ENCODE measurements around the gene CERS3. TPM values are rescaled to one million over a fixed set of nuclear protein-coding genes. Genes with fewer than 3 reads are reported as not detected.

CERS3 gene
- total RNA-seq, 1 experiment from 2014 or later: 0.11 TPM

DNA sequence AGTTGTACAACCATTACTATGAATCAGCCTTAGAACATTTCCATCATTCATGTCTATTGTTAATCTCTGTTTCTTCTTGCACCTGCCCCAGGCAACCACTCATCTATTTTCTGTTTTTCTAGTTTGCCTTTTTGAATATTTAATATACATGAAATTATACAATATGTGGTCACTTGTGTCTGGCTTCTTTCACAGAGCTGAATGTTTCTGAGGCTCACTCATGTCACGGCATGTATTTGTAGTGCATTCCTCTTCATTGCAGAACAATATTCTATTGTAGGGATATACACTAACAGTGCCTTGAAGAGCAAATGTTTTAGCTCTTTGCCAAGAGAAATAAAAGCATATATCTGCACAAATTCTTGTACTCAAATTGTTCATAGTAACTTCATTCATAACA is 32.9 kb downstream of the CERS3 start:
- DNase-seq: no peak
- CTCF ChIA-PET: no interaction called here

DNA sequence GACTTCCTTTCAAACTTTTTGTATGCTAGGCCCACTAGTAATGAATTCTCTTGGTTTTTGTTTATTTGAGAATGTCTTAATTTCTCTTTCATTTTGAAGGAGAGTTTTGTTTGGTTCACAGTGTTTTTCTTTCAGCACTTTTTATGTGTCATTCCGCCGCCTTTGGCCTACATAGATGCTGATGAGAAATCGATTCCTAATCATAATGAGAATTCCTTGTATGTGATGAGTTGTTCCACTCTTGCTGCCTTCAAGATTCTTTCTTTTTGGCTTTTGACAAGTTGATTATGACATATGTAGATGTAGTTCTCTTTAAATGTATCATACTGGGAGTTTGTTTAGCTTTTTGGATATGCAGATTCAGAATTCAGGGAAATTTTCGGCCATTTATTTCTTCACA is 35.5 kb downstream of the CERS3 start:
- POLR2A ChIA-PET (ENCODE audit: unreplicated experiment): no interaction called here
- H3K4me2 ChIP-seq (ENCODE audit: low read length): no peak overlapping the region
- no peak for TF ChIP-seq EZH2phosphoT487 (IDR thresholded peaks at IDR 0.05; ENCODE audit: borderline replicate concordance, low read length)
- TF ChIP-seq EZH2 (IDR thresholded peaks at IDR 0.05; ENCODE audit: low read length, unreplicated experiment): no peak
- TF ChIP-seq, protein P1, sequence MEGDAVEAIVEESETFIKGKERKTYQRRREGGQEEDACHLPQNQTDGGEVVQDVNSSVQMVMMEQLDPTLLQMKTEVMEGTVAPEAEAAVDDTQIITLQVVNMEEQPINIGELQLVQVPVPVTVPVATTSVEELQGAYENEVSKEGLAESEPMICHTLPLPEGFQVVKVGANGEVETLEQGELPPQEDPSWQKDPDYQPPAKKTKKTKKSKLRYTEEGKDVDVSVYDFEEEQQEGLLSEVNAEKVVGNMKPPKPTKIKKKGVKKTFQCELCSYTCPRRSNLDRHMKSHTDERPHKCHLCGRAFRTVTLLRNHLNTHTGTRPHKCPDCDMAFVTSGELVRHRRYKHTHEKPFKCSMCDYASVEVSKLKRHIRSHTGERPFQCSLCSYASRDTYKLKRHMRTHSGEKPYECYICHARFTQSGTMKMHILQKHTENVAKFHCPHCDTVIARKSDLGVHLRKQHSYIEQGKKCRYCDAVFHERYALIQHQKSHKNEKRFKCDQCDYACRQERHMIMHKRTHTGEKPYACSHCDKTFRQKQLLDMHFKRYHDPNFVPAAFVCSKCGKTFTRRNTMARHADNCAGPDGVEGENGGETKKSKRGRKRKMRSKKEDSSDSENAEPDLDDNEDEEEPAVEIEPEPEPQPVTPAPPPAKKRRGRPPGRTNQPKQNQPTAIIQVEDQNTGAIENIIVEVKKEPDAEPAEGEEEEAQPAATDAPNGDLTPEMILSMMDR (conservative IDR thresholded peaks at IDR 0.05; ENCODE audit: low read depth, low read length): no peak
- intact Hi-C loops (cut with micrococcal nuclease): no loop called here
- H3K36me3 ChIP-seq (ENCODE audit: low read depth, low read length): no peaks in the 10 kb centered on the region
- H4K20me1 ChIP-seq (ENCODE audit: low read length): no peaks in the 10 kb centered on the region
- no peak overlapping the region for H3K27ac ChIP-seq (ENCODE audit: low read length)
- H2AFZ ChIP-seq (ENCODE audit: low read length): no peak overlapping the region
- DNase-seq (no peak), ATAC-seq (no peak)
- BruUV-seq (replicated peaks): no TSS peak
- peaks cover 87% of the 10 kb centered on the region for H3K27me3 ChIP-seq (ENCODE audit: low read length)
- H3K4me1 ChIP-seq (ENCODE audit: insufficient read depth, low read length): no peaks in the 10 kb centered on the region
- CTCF ChIA-PET: no interaction called here
- H3K79me2 ChIP-seq (ENCODE audit: low read length): no peaks in the 10 kb centered on the region
- no peaks in the 10 kb centered on the region for H3K9me3 ChIP-seq (ENCODE audit: low read length)
- no peak overlapping the region for H3K9ac ChIP-seq (ENCODE audit: low read length)
- H3F3A ChIP-seq (ENCODE audit: low read length, unreplicated experiment): no peaks in the 10 kb centered on the region
- H3K4me3 ChIP-seq (ENCODE audit: low read length): no peak overlapping the region
- H3K9me2 ChIP-seq (replicated peaks; ENCODE audit: low read length): no peaks in the 10 kb centered on the region

More for the DNA sequence above, 32.9 kb downstream of the CERS3 start:
- H3K4me2 ChIP-seq (ENCODE audit: low read length): no peak overlapping the region
- H3K4me1 ChIP-seq (ENCODE audit: insufficient read depth, low read length): no peaks in the 10 kb centered on the region
- no peaks in the 10 kb centered on the region for H3K36me3 ChIP-seq (ENCODE audit: low read depth, low read length)
- no peaks in the 10 kb centered on the region for H4K20me1 ChIP-seq (ENCODE audit: low read length)
- POLR2A ChIA-PET (ENCODE audit: unreplicated experiment): no interaction called here
- TF ChIP-seq, protein P1 (conservative IDR thresholded peaks at IDR 0.05; ENCODE audit: low read depth, low read length): no peak
- TF ChIP-seq EZH2phosphoT487 (IDR thresholded peaks at IDR 0.05; ENCODE audit: borderline replicate concordance, low read length) (no peak), EZH2 (IDR thresholded peaks at IDR 0.05; ENCODE audit: low read length, unreplicated experiment) (no peak)
- no peaks in the 10 kb centered on the region for H3F3A ChIP-seq (ENCODE audit: low read length, unreplicated experiment)
- intact Hi-C loops (cut with micrococcal nuclease): no loop called here
- no peak for ATAC-seq
- H2AFZ ChIP-seq (ENCODE audit: low read length): no peak overlapping the region
- H3K79me2 ChIP-seq (ENCODE audit: low read length): no peaks in the 10 kb centered on the region
- H3K9me3 ChIP-seq (ENCODE audit: low read length): no peaks in the 10 kb centered on the region
- H3K27ac ChIP-seq (ENCODE audit: low read length): no peak overlapping the region
- H3K27me3 ChIP-seq (ENCODE audit: low read length): peaks cover 89% of the 10 kb centered on the region
- no TSS peak for BruUV-seq (replicated peaks)
- H3K9ac ChIP-seq (ENCODE audit: low read length): no peak overlapping the region
- no peak overlapping the region for H3K4me3 ChIP-seq (ENCODE audit: low read length)
- no peaks in the 10 kb centered on the region for H3K9me2 ChIP-seq (replicated peaks; ENCODE audit: low read length)

DNA sequence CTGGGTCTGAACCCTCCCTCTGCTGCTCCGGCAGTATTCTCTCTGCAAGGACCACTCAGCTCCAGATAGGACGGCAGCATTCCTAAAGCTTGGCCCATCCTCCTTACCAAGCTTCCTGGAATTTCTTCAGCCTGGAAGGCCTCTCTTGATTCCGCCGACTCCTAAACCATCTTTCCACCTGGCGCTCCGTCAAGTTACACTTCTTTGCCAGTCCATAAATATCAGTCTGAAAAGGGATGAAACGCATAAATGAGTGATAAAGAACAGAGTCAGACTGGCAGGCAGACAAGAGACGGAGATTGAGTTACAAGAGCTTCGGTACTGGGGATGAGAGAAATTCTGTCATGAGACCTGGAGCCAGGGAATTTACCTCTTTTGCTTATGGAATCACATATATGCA is 44.3 kb downstream of the CERS3 start:
- TF ChIP-seq, protein P1 (conservative IDR thresholded peaks at IDR 0.05; ENCODE audit: low read depth, low read length): no peak
- TF ChIP-seq EZH2 (IDR thresholded peaks at IDR 0.05; ENCODE audit: low read length, unreplicated experiment) (no peak), EZH2phosphoT487 (IDR thresholded peaks at IDR 0.05; ENCODE audit: borderline replicate concordance, low read length) (no peak)
- Histone ChIP-seq H3K9me2 (replicated peaks; ENCODE audit: low read length) (no peaks in the 10 kb centered on the region), H3K4me3 (ENCODE audit: low read length) (no peak overlapping the region), H3K9me3 (ENCODE audit: low read length) (no peaks in the 10 kb centered on the region), H3K4me1 (ENCODE audit: insufficient read depth, low read length) (no peaks in the 10 kb centered on the region), H3K4me2 (ENCODE audit: low read length) (no peak overlapping the region), H3K79me2 (ENCODE audit: low read length) (no peaks in the 10 kb centered on the region), H3K36me3 (ENCODE audit: low read depth, low read length) (no peaks in the 10 kb centered on the region), H3F3A (ENCODE audit: low read length, unreplicated experiment) (no peaks in the 10 kb centered on the region), H4K20me1 (ENCODE audit: low read length) (no peaks in the 10 kb centered on the region), H3K27ac (ENCODE audit: low read length) (no peak overlapping the region), H2AFZ (ENCODE audit: low read length) (no peak overlapping the region), H3K27me3 (ENCODE audit: low read length) (peaks cover 37% of the 10 kb centered on the region), H3K9ac (ENCODE audit: low read length) (no peak overlapping the region)
- ATAC-seq (no peak), DNase-seq (no peak)
- ChIA-PET POLR2A (ENCODE audit: unreplicated experiment) (no interaction called here), CTCF (no interaction called here)
- BruUV-seq (replicated peaks): no TSS peak
- intact Hi-C loops (cut with micrococcal nuclease): no loop called here

Data from PC-3 (cell line).